ENCODE measurements around the gene ARID1A. TPM values are rescaled to one million over a fixed set of nuclear protein-coding genes. Genes with fewer than 3 reads are reported as not detected.
A peak's percentile ranks its signal among the peaks of the same experiment; 100 is the strongest.

ARID1A gene
- total and polyA plus RNA-seq, 11 donors = 14.1 to 73.9 (median 45.3) TPM

- no peaks in the 10 kb centered on the region for H3K27me3 ChIP-seq
- TF ChIP-seq, protein P1, sequence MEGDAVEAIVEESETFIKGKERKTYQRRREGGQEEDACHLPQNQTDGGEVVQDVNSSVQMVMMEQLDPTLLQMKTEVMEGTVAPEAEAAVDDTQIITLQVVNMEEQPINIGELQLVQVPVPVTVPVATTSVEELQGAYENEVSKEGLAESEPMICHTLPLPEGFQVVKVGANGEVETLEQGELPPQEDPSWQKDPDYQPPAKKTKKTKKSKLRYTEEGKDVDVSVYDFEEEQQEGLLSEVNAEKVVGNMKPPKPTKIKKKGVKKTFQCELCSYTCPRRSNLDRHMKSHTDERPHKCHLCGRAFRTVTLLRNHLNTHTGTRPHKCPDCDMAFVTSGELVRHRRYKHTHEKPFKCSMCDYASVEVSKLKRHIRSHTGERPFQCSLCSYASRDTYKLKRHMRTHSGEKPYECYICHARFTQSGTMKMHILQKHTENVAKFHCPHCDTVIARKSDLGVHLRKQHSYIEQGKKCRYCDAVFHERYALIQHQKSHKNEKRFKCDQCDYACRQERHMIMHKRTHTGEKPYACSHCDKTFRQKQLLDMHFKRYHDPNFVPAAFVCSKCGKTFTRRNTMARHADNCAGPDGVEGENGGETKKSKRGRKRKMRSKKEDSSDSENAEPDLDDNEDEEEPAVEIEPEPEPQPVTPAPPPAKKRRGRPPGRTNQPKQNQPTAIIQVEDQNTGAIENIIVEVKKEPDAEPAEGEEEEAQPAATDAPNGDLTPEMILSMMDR (IDR thresholded peaks at IDR 0.05) = no peak
- TF ChIP-seq POLR2A (IDR thresholded peaks at IDR 0.05) = no peak
- H3K4me1 ChIP-seq = peaks cover 12 to 84% (median 71%) of the 10 kb centered on the region in 12 donors
- intact Hi-C loops (cut with DNase I) = loop anchor here in 9 of 10 donors (1.0 to 5.0 kb wide), 8 partner anchors 32 to 108 kb away; partner anchors contain the start of gene ARID1A (in 1 of the 9)
- H3K9me3 ChIP-seq = no peaks in the 10 kb centered on the region
- ATAC-seq (no peak), DNase-seq (no peak)
- peak overlapping the region in 11 of 12 donors; percentile 79 to 100 (median 99) for H3K27ac ChIP-seq
- 86 to 100% (median 91%) methylated on average over 1 of the region's 1 CpG for WGBS, 4 donors
- peaks cover 0 to 37% (median 18%) of the 10 kb centered on the region in 9 donors for H3K36me3 ChIP-seq
- no peak overlapping the region for H3K4me3 ChIP-seq
These were observed 89.1 kb downstream of the ARID1A start for GRCh38 chr1:26784886-26785285.

GRCh38 chr1:26785611-26786436, 90.0 kb downstream of the ARID1A start:
- ATAC-seq (no peak), DNase-seq (peak in 1 of 5 donors; percentile 48)
- TF ChIP-seq, protein P1 (IDR thresholded peaks at IDR 0.05) = no peak
- no peak for TF ChIP-seq POLR2A (IDR thresholded peaks at IDR 0.05)
- no peaks in the 10 kb centered on the region for H3K27me3 ChIP-seq
- peak overlapping the region; percentile 96 to 100 (median 99) for H3K27ac ChIP-seq
- H3K36me3 ChIP-seq = peaks cover 0 to 27% (median 8%) of the 10 kb centered on the region in 9 donors
- WGBS, 4 donors = 66 to 75% (median 69%) methylated on average over 5 of the region's 5 CpGs
- peak overlapping the region in 4 of 12 donors; percentile 75 to 88 (median 78) for H3K4me3 ChIP-seq
- intact Hi-C loops (cut with DNase I) = loop anchor here in 7 of 10 donors (1.0 to 5.0 kb wide), 8 partner anchors 33 to 109 kb away; partner anchors contain the start of gene ARID1A (in 1 of the 7)
- peaks cover 12 to 89% (median 77%) of the 10 kb centered on the region in 12 donors for H3K4me1 ChIP-seq
- H3K9me3 ChIP-seq = no peaks in the 10 kb centered on the region

DNA sequence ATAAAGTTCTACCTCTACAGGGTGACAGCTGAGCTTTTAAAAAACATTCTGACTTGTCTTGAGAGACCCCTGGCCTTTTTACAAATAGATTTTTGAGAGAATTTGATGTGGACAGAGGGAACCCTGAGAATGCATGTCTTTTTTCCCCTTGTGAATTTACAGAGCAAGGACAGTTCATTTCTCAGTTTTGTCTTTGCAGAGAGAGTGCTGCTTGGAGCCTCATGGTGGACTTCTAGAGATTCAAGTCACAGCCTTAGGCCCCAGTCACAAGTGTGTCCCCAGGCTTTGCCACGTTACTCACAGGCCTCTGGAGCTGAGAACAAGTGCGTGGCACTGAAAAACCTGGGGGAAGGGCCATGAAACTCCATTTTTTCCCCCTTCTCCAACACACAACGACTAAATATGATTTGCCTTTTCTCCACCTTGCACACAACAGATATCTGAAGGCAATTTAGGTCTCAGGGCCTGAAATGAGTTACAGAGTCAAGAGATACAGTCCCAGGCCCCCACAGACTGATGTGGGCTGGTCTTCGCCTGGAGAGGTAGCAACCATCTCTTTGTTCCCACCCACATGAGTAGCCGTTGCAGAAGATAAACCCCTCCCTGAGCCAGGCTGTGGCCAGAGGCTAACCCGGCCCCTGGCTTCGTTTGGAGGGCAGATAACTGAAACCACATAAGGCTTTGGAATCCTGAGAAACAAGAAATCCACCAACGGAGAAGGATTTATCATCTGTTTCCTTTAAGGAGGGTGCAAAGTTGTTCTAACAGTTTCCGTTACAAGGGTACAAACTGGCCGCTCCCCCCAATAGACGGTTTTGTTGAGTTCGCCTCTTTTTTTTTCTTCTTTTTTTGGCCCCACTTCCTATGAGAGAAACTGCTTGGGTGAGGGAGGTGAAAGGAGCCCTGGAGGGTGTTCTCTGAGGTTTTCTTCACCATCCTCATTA, 90.9 kb downstream of the ARID1A start:
- Histone ChIP-seq H3K9me3 (no peaks in the 10 kb centered on the region), H3K27me3 (no peaks in the 10 kb centered on the region), H3K4me3 (peak overlapping the region; percentile 61 to 89 (median 75)), H3K36me3 (peaks cover 0 to 18% (median 0%) of the 10 kb centered on the region in 9 donors), H3K27ac (peak overlapping the region; percentile 96 to 100 (median 99)), H3K4me1 (peaks cover 12 to 91% (median 80%) of the 10 kb centered on the region in 12 donors)
- intact Hi-C loops (cut with DNase I) = loop anchor here in 6 of 10 donors (1.0 to 5.0 kb wide), 7 partner anchors 34 to 285 kb away; partner anchors contain the start of gene ARID1A (in 1 of the 6)
- peak in 1 of 2 donors; percentile 51 for TF ChIP-seq POLR2A (IDR thresholded peaks at IDR 0.05)
- TF ChIP-seq, protein P1 (IDR thresholded peaks at IDR 0.05) = no peak
- DNase-seq = peak; percentile 74 to 83 (median 79)
- ATAC-seq = peak; percentile 35 to 50 (median 44)
- WGBS, 4 donors = 7 to 12% (median 9%) methylated on average over 12 of the region's 12 CpGs

All from heart left ventricle (tissue), 16 donors.